Small intestine (tissue), 7 donors: ENCODE data around the gene PLLP. TPM values are rescaled to one million over a fixed set of nuclear protein-coding genes. Genes with fewer than 3 reads are reported as not detected.
A peak's percentile ranks its signal among the peaks of the same experiment; 100 is the strongest.

Experiments
- DNase-seq, 2 donors: peaks; one replicate each; pipeline versions ENCODE4 v3.0.0 to v3.0.0-alpha.2; 2013
- FAIRE-seq: peaks from 2 replicates; lab custom pipeline; 2012; peaks lifted over from hg19 to GRCh38; lab: Jason Lieb, UNC
- H3K27ac ChIP-seq, 3 donors: one replicate each; pipeline ENCODE4 v1.5.1; 2013; ENCODE audit warnings: low read length in 2 of 3, mild to moderate bottlenecking in 2 of 3, control low read depth in 1 of 3, inconsistent platforms in 1 of 3, low read depth in 1 of 3, moderate library complexity in 1 of 3
- H3K27me3 ChIP-seq, 3 donors: one replicate each; pipeline ENCODE4 v1.6.1; 2013; ENCODE audit warnings: low read length in 3 of 3, inconsistent platforms in 1 of 3; ENCODE audit not compliant: control insufficient read depth in 3 of 3, insufficient read depth in 3 of 3
- H3K36me3 ChIP-seq, 3 donors: one replicate each; pipeline ENCODE4 v1.6.1; 2013; ENCODE audit warnings: low read length in 3 of 3, inconsistent platforms in 1 of 3, low read depth in 1 of 3, mild to moderate bottlenecking in 1 of 3, moderate library complexity in 1 of 3; ENCODE audit not compliant: control insufficient read depth in 3 of 3, insufficient read depth in 2 of 3
- H3K4me1 ChIP-seq, 3 donors: one replicate each; pipeline ENCODE4 v1.6.1; 2013; ENCODE audit warnings: low read length in 2 of 3, inconsistent platforms in 1 of 3, low read depth in 1 of 3, mild to moderate bottlenecking in 1 of 3, moderate library complexity in 1 of 3; ENCODE audit not compliant: control insufficient read depth in 3 of 3, insufficient read depth in 2 of 3
- H3K4me3 ChIP-seq, 3 donors: one replicate each; pipeline ENCODE4 v1.5.1; 2013; ENCODE audit warnings: low read length in 3 of 3, control low read depth in 1 of 3, inconsistent platforms in 1 of 3, low read depth in 1 of 3, mild to moderate bottlenecking in 1 of 3, moderate library complexity in 1 of 3
- H3K9me3 ChIP-seq, 2 donors: one replicate each; pipeline ENCODE4 v1.6.1; 2013; ENCODE audit warnings: low read depth in 1 of 2, low read length in 1 of 2; ENCODE audit not compliant: control insufficient read depth in 2 of 2, insufficient read depth in 1 of 2
- WGBS, 3 donors: extraction: QIAGEN DNeasy Blood & Tissue Kit; methylation state at CpG; one replicate each; pipeline ENCODE4 v1.1.7; 2013; 5-methylcytosine and 5-hydroxymethylcytosine counted together
- polyA plus RNA-seq, 4 donors: library from polyadenylated mRNA; stranded (reverse) in 3 of 4; unstranded in 1 of 4; fragments of 200-250 nt in 3 of 4; fragments of 120-200 nt in 1 of 4; gene quantifications; one replicate each; pipeline versions ENCODE4 v1.2.1 to v1.2.3, GENCODE V29; 2013
- donor health status: healthy with polysubstance abuse.
- donor health status: control.
- donor health status: control.
- donor health status: Bipolar disorder and iron deficiency.
- donor health status: healthy.

Gene PLLP
- polyA plus RNA-seq, 4 donors, result 56.9 to 162 (median 138) TPM

DNA sequence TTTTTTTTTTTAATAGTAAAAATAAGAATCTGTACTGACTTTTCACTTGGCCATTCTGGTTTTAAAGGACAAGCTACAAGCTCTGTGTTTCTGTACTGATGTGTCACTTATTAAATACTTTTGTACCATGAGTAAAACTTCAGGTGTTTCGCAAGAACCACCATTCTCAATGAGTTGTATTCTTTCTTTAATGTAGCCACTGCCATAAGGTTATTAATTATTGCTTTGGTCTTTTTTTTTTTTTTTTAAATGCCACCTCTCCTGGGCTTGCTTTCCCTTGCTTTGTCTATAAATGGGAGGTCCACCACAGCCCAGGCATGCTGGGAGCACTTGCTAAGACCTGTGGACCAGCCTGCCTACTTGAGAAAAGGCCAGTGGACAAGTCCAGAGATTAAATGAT is 31.0 kb downstream of the PLLP start:
- DNase-seq (peak; percentile 52 to 64), FAIRE-seq (no peak)
- Histone ChIP-seq H3K9me3 (no peaks in the 10 kb centered on the region), H3K36me3 (peaks cover 19 to 85% (median 39%) of the 10 kb centered on the region in 3 donors), H3K4me1 (peaks cover 0 to 20% (median 0%) of the 10 kb centered on the region in 3 donors), H3K4me3 (no peak overlapping the region), H3K27me3 (no peaks in the 10 kb centered on the region), H3K27ac (peak overlapping the region in 1 of 3 donors; percentile 43)
- WGBS, 3 donors, result 78 to 95% (median 92%) methylated on average over 1 of the region's 1 CpG

DNA sequence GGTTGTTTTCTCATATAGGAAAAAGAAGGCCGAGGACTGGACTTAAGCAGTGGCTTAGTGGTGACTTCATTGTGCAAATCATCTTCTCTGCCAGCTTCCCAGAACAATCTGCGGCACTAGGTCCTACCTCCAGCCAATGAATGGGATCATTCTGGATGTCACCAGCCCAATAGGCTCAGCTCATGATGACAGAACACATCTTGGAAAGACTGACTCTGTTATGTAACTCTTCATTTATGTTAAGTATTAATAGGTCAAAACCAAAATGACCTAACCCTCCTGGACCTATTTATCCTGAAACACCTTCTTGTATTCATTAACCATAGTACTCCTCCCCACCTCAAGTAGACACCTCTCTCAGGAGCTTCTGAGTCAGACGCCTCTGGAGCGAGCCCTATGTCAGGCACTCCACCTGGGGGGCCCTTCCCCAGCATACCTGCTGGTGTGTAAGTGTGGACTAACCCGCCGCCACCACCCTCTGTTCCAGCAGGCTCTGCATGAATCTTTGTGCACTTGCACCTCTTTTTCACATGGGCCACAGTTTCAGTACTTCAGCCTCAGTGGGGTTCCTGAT is 32.2 kb downstream of the PLLP start:
- H3K27ac ChIP-seq, result peak overlapping the region in 1 of 3 donors; percentile 48
- peaks cover 19 to 77% (median 33%) of the 10 kb centered on the region in 3 donors for H3K36me3 ChIP-seq
- no peaks in the 10 kb centered on the region for H3K9me3 ChIP-seq
- DNase-seq (peak in 1 of 2 donors; percentile 71), FAIRE-seq (no peak)
- peaks cover 0 to 20% (median 0%) of the 10 kb centered on the region in 3 donors for H3K4me1 ChIP-seq
- no peak overlapping the region for H3K4me3 ChIP-seq
- 91 to 99% (median 97%) methylated on average over 6 of the region's 6 CpGs for WGBS, 3 donors
- no peaks in the 10 kb centered on the region for H3K27me3 ChIP-seq

DNA sequence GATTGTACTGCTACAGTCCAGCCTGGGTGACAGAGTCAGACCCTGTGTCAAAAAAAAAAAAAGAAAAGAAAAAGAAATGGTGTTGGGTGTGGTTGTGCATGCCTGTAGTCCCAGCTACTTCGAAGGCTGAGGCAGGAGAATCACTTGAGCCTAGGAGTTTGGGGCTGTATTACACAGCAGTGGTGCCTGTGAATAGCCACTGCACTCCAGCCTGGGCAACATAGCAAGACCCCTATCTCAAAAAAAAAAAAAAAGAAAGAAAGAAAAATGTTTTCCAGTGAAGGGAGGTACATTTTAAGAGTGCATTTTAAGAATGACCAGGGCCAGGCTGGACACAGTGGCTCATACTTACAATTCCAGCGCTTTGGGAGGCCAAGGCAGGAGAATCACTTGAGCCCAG is 33.1 kb downstream of the PLLP start:
- Histone ChIP-seq H3K36me3 (peaks cover 19 to 68% (median 30%) of the 10 kb centered on the region in 3 donors), H3K27me3 (no peaks in the 10 kb centered on the region), H3K27ac (peak overlapping the region in 1 of 3 donors; percentile 48), H3K9me3 (no peaks in the 10 kb centered on the region), H3K4me1 (peaks cover 0 to 20% (median 0%) of the 10 kb centered on the region in 3 donors), H3K4me3 (no peak overlapping the region)
- FAIRE-seq (no peak), DNase-seq (no peak)
- WGBS, 3 donors, result 94 to 97% (median 95%) methylated on average over 2 of the region's 2 CpGs

DNA sequence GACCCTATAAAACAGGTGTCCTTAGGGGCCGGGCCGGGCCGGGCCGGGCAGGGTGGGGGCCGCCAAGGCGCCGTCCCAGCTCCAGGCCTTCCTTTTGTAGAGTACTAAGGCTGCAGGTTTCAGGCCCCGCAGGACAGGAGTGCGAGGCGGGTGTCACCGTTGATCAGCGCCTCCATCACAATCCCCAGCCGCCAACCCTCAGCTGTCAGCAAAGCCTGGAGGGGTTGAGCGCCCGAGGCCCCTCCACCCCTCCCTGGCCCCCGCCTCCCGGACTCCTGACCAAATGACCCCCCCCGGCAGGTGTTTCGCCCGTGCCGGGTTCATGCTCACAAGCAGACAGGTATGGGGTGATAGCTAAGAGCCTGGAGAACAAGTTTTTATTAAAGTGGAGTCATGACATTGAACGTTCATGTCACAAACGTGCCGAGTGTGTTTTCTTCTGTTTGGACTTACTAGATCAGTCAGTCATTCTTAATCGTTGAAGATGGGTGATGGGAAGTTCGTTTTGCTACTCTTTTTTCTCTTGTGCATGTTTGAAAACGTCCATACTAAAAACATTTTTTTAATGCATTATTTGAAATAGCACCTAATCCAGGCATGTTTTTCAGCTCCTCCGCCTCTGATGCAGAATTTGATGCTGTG is 38.9 kb downstream of the PLLP start:
- Histone ChIP-seq H3K9me3 (no peaks in the 10 kb centered on the region), H3K36me3 (peaks cover 7 to 20% (median 9%) of the 10 kb centered on the region in 3 donors), H3K4me3 (peak overlapping the region; percentile 68 to 81 (median 76)), H3K4me1 (peaks cover 0 to 4% (median 3%) of the 10 kb centered on the region in 3 donors), H3K27ac (peak overlapping the region; percentile 85 to 96 (median 95)), H3K27me3 (no peaks in the 10 kb centered on the region)
- WGBS, 3 donors, result 5% methylated on average over 23 to 28 of the region's 28 CpGs
- DNase-seq (peak in 1 of 2 donors; percentile 51), FAIRE-seq (no peak)

DNA sequence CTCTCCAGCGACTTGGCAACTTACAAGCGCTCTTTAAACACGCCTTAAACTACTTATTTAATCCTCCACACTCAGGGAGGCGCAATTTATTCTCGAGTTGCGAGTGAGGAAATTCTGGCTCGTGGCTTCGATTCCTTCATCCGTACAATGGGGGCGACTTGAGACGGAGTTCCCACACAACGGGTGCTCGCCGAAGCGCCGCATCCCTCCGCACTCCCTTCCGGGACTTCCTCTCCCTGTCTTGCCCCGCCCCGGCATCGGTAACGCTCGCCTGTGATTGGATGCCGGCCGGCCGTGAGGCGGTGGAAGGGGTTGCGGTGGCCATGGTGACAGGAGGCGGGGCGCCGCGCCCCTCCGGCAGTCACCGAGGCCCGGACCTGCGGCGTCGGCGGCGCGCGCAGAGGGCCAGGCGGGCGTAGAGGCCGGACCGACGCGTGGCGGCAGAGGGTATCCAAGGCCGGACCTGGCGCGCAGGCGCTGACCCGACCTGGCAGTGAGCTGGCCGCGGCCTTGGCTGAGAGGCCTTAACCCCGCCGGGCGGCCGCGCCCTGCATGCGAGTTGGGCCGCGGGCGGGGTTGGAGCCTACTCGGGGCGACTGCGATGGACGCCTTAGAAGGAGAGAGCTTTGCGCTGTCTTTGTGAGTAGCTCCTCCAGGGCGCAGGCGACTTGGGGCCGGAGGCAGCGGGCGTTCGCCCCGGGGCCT is 39.6 kb downstream of the PLLP start, which contains the start of gene ARL2BP:
TSS of gene ARL2BP (plus strand) at position 493 of the 705 bp plus-strand sequence. CDS start at position 602, 109 bp downstream.
- FAIRE-seq, result no peak
- WGBS, 3 donors, result 0 to 1% (median 0%) methylated on average over 55 to 77 of the region's 77 CpGs
- H3K27ac ChIP-seq, result peak within 1 kb of the TSS; percentile 85 to 96 (median 95)

DNA sequence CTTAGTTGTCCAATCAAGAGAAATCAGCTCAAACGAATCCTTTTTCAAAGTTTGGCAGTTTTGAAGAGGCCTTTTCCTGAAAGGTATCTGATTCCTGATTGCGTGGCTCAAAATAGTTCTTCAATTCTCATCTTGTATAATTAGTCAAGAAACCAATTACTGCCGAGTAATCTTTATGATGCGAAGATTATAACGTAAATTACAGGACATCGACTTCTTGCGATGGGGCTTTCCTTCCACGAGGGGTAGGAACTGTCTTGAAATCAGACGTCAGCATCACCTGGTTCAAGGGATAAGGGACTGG is 40.1 kb downstream of the PLLP start:
- peak overlapping the region; percentile 11 to 68 (median 49) for H3K4me3 ChIP-seq
- peaks cover 0 to 4% (median 3%) of the 10 kb centered on the region in 3 donors for H3K4me1 ChIP-seq
- DNase-seq, result no peak
- no peak for FAIRE-seq
- H3K27me3 ChIP-seq, result no peaks in the 10 kb centered on the region
- H3K9me3 ChIP-seq, result no peaks in the 10 kb centered on the region
- peaks cover 4 to 8% (median 6%) of the 10 kb centered on the region in 3 donors for H3K36me3 ChIP-seq
- peak overlapping the region; percentile 66 to 85 (median 76) for H3K27ac ChIP-seq
- 5 to 9% (median 5%) methylated on average over 9 of the region's 9 CpGs for WGBS, 3 donors

More for the DNA sequence above, 39.6 kb downstream of the PLLP start, which contains the start of gene ARL2BP:
- H3K9me3 ChIP-seq, result no peaks in the 10 kb centered on the region
- H3K4me3 ChIP-seq, result peak within 1 kb of the TSS; percentile 68 to 81 (median 76)
- peaks cover 0 to 4% (median 3%) of the 10 kb centered on the region in 3 donors for H3K4me1 ChIP-seq
- no peaks in the 10 kb centered on the region for H3K27me3 ChIP-seq
- DNase-seq, result peak; percentile 98 to 99
- H3K36me3 ChIP-seq, result peaks cover 4 to 13% (median 9%) of the 10 kb centered on the region in 3 donors

DNA sequence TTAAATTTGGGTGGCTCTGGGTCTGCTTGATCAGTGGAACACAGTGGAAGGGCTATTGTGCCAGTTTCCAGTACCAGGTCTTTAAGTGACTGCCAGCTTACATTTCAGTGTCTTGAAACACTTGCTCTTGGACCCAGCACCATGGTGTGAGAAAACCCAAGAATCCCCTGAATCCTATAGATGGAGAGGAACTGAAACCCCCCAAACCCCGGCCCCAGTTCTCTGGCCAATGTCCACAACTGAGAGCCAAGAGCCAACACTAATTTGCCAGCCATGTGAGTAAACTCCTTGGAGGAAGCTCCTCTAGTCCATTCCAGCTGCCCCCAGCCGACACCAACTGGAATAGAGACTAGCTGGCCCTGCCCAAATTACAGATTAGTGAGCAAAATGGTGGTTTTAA is 41.8 kb downstream of the PLLP start:
- Histone ChIP-seq H3K4me3 (no peak overlapping the region), H3K4me1 (peaks cover 0 to 4% (median 3%) of the 10 kb centered on the region in 3 donors), H3K27me3 (no peaks in the 10 kb centered on the region), H3K9me3 (no peaks in the 10 kb centered on the region), H3K27ac (no peak overlapping the region), H3K36me3 (peaks cover 4 to 6% (median 4%) of the 10 kb centered on the region in 3 donors)
- DNase-seq (no peak), FAIRE-seq (no peak)
- 89 to 97% (median 91%) methylated on average over 2 of the region's 2 CpGs for WGBS, 3 donors

DNA sequence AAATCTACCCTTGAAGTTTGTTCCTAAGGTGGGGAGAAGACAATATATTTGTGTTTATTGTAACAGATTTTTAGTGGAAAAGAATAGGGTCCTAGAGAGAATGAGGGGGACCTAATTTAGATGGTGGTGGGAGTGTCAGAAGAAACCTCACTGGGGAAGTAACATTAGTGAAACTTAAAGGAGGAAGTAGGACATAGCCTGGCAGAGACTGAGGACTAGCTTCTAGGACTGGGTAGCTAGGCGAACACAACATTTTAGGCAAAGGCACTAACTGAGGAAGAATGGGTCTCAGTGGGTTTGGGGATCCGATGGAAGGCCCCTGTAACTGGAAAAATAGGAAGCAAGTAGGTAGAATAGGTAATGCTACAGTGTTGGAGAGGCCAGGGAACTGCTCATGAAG is 43.6 kb downstream of the PLLP start:
- Histone ChIP-seq H3K36me3 (peaks cover 4 to 14% (median 7%) of the 10 kb centered on the region in 3 donors), H3K27me3 (no peaks in the 10 kb centered on the region), H3K4me1 (peaks cover 0 to 3% (median 0%) of the 10 kb centered on the region in 3 donors), H3K4me3 (no peak overlapping the region), H3K27ac (peak overlapping the region in 1 of 3 donors; percentile 15), H3K9me3 (no peaks in the 10 kb centered on the region)
- FAIRE-seq (no peak), DNase-seq (no peak)
- 82 to 96% (median 86%) methylated on average over 2 of the region's 2 CpGs for WGBS, 3 donors
